Transverse colon (tissue), 4 donors: ENCODE results near the gene RGMA.
"Not testable (repeated sequence)": the region's sequence is repeated elsewhere in the genome, so short reads cannot be mapped to it uniquely, and the experiment has no call there.

ENCODE experiments used
- EP300 ChIP-seq: sonication (generic); formaldehyde crosslinking; IDR thresholded peaks from one replicate; pipeline ENCODE4 v1.6.1; 2017; ENCODE audit warnings: antibody characterized with exemption, low read depth
- POLR2A ChIP-seq: fragments of 450-650 bp; IDR thresholded peaks from one replicate; pipeline ENCODE4 v1.6.1; 2016; ENCODE audit warnings: antibody characterized with exemption, mild to moderate bottlenecking, moderate library complexity
- POLR2AphosphoS5 ChIP-seq, 3 donors: sonication (generic); formaldehyde crosslinking; IDR thresholded peaks; one replicate each; pipeline ENCODE4 v1.6.1; 2016; ENCODE audit warnings: antibody characterized with exemption in 3 of 3
- TF ChIP-seq, protein P1 (sequence below), 5 experiments: fragments of 200-600 bp in 3 of 5; fragments of 450-650 bp in 2 of 5; sonication (generic) in 3 of 5; IDR thresholded peaks; 1 replicate in 2 of 5; 2 replicates in 3 of 5; pipeline ENCODE4 v1.5.1; 2016 to 2017; ENCODE audit warnings: antibody characterized with exemption in 5 of 5, inconsistent platforms in 3 of 5, mild to moderate bottlenecking in 2 of 5, moderate library complexity in 1 of 5

DNA sequence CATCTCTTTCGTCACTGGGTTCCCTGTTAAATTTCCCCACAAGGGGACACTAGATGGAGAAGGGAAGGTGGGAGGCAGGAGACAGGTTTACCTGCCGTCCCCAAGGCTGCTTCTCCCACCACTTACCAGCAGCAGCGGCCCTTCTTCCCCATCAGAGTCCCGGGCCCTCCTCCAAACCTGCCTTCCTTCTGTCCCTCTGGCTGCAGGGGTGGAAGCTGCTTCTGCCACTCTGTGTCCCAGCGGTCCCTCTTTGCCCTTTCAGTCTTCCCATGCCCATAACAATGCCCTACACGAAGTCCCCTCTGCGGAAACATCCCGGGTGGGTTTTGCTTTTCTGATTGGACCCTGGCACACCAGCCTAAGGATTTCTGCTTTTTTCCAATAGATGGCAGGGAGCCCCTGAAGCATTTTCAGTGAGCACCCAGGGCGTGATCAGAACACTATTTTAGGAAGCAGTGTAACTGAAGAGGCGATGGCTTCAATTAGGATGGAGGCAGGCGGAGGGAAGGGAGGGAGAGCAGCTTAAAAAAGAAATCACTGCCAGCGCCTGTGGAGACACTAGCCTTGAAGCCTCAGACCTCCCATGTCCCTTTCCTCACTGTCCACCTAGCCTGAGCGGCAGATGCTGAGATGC, 26.3 kb downstream of the RGMA start:
- TF ChIP-seq, protein P1, sequence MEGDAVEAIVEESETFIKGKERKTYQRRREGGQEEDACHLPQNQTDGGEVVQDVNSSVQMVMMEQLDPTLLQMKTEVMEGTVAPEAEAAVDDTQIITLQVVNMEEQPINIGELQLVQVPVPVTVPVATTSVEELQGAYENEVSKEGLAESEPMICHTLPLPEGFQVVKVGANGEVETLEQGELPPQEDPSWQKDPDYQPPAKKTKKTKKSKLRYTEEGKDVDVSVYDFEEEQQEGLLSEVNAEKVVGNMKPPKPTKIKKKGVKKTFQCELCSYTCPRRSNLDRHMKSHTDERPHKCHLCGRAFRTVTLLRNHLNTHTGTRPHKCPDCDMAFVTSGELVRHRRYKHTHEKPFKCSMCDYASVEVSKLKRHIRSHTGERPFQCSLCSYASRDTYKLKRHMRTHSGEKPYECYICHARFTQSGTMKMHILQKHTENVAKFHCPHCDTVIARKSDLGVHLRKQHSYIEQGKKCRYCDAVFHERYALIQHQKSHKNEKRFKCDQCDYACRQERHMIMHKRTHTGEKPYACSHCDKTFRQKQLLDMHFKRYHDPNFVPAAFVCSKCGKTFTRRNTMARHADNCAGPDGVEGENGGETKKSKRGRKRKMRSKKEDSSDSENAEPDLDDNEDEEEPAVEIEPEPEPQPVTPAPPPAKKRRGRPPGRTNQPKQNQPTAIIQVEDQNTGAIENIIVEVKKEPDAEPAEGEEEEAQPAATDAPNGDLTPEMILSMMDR (IDR thresholded peaks at IDR 0.05) = not testable (repeated sequence)
- not testable (repeated sequence) for TF ChIP-seq POLR2A; POLR2AphosphoS5 (IDR thresholded peaks at IDR 0.05); EP300
